Thyroid gland (tissue), 4 donors: ENCODE measurements around the gene ERGIC3. TPM values are rescaled to one million over a fixed set of nuclear protein-coding genes. Genes with fewer than 3 reads are reported as not detected.

Experiments used
- DNase-seq, 2 donors: peaks; one replicate each; pipeline ENCODE4 v3.0.0-alpha.2; 2019
- H3K27ac ChIP-seq, 3 donors: fragments of 200-600 bp; sonication (generic); 1 replicate in 2 of 3; 2 replicates in 1 of 3; pipeline ENCODE4 v1.5.1; 2016 to 2019; ENCODE audit warnings: mild to moderate bottlenecking in 1 of 3, moderate library complexity in 1 of 3
- H3K27me3 ChIP-seq: fragments of 200-600 bp; sonication (generic); one replicate; pipeline ENCODE4 v1.5.1; 2019
- H3K36me3 ChIP-seq, 2 donors: fragments of 200-600 bp; sonication (generic); one replicate each; pipeline ENCODE4 v1.5.1; 2016 to 2019
- H3K4me1 ChIP-seq, 2 donors: fragments of 200-600 bp; sonication (generic); one replicate each; pipeline ENCODE4 v1.5.1; 2017 to 2019
- H3K4me3 ChIP-seq, 3 donors: fragments of 200-600 bp; sonication (generic); replicated peaks in 1 of 3; 1 replicate in 2 of 3; 2 replicates in 1 of 3; pipeline ENCODE4 v1.5.1; 2016; ENCODE audit warnings: mild to moderate bottlenecking in 1 of 3
- H3K9me3 ChIP-seq: fragments of 200-600 bp; sonication (generic); one replicate; pipeline ENCODE4 v1.5.1; 2017
- POLR2A ChIP-seq, 2 donors: fragments of 450-650 bp; IDR thresholded peaks; one replicate each; pipeline ENCODE4 v1.6.1; 2017; ENCODE audit warnings: antibody characterized with exemption in 2 of 2, mild to moderate bottlenecking in 2 of 2, moderate library complexity in 1 of 2
- WGBS, 2 donors: methylation state at CpG; one replicate each; pipeline ENCODE4 v1.1.5; 2017; 5-methylcytosine and 5-hydroxymethylcytosine counted together
- intact Hi-C: fragments of 100-400 bp; cut with DNase I; formaldehyde crosslinking; loops from one replicate; pipeline ENCODE4 v1.15.1; 2023
- total RNA-seq, 4 donors: library from RNA; depleted of rRNA; stranded (reverse); fragments of >200 nt; gene quantifications; one replicate each; pipeline ENCODE4 v1.2.3, GENCODE V29; 2016
- TF ChIP-seq, protein P1 (sequence below), 6 experiments: fragments of 200-600 bp in 3 of 6; fragments of 450-650 bp in 3 of 6; sonication (generic) in 3 of 6; IDR thresholded peaks; one replicate each; pipeline ENCODE4 v1.5.1; 2016 to 2019; ENCODE audit warnings: antibody characterized with exemption in 6 of 6, mild to moderate bottlenecking in 2 of 6, inconsistent platforms in 1 of 6, moderate library complexity in 1 of 6

Gene ERGIC3
- total RNA-seq, 4 donors from 2014 or later = 194 to 419 (median 250) TPM

DNA sequence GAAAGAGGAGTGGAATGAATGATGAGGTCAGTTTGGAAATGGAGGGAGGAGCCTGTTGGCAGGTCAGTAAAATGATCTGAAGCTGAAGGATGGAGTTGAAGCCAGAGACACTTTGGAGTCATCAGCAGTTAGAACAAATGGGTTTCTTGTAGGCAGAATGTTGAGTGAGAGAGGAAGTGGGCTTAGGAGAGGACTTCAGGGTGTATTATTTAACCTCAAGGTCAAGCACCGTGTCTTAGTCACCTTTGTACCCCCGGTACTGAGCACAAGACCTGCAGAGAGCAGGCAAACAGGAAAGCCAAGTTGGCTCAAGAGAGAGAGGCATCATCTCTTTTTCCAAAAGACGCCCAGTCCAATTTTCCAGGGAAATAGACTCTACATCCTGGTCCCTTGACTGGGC is 35.7 kb upstream of the ERGIC3 start:
- Histone ChIP-seq H3K9me3 (no peaks in the 10 kb centered on the region), H3K4me1 (no peaks in the 10 kb centered on the region), H3K36me3 (peaks cover 33 to 52% of the 10 kb centered on the region in 2 donors), H3K27me3 (no peaks in the 10 kb centered on the region), H3K4me3 (no peak overlapping the region), H3K27ac (no peak overlapping the region)
- TF ChIP-seq, protein P1, sequence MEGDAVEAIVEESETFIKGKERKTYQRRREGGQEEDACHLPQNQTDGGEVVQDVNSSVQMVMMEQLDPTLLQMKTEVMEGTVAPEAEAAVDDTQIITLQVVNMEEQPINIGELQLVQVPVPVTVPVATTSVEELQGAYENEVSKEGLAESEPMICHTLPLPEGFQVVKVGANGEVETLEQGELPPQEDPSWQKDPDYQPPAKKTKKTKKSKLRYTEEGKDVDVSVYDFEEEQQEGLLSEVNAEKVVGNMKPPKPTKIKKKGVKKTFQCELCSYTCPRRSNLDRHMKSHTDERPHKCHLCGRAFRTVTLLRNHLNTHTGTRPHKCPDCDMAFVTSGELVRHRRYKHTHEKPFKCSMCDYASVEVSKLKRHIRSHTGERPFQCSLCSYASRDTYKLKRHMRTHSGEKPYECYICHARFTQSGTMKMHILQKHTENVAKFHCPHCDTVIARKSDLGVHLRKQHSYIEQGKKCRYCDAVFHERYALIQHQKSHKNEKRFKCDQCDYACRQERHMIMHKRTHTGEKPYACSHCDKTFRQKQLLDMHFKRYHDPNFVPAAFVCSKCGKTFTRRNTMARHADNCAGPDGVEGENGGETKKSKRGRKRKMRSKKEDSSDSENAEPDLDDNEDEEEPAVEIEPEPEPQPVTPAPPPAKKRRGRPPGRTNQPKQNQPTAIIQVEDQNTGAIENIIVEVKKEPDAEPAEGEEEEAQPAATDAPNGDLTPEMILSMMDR (IDR thresholded peaks at IDR 0.05) = no peak
- TF ChIP-seq POLR2A (IDR thresholded peaks at IDR 0.05) = no peak
- DNase-seq = no peak
- WGBS, 2 donors = 67 to 86% methylated on average over 3 of the region's 3 CpGs
- intact Hi-C loops = no loop called here

DNA sequence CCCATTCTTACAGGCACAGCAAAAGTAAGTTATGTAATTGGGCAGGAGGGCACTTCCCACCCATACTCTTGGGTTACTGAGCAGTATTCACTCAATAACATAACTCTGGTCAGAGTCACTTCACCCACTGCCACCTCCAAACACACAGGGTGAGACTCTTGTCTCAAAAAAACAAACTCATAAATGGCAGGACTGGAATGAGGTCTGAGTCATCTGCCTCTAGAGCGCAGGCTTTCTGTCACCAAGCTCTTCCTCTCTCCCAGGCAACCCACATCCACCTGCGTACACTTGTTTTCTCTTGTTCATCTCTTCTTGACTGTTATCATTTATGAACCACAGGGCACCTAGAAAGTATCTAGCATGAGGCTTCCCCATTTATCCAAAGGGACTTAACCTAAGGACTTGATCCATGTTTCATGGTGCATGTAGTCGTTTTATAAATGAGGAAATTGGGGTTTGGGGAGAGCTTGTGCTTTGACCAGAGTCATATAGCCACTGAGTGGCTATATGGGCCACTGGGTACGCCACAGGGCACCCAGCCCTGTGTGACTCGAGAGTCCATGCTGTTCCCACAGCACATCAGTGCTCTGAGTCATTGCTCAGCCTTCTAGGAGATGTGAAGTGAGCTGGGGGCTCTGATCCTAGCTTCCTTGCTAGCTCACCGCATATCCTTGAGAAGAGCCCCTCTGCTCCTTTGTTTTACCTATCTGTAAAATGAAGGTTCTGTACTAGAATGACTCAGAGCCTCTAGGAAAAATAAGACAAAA is 34.8 kb upstream of the ERGIC3 start:
- H3K36me3 ChIP-seq = peaks cover 32 to 56% of the 10 kb centered on the region in 2 donors
- H3K27ac ChIP-seq = no peak overlapping the region
- no peaks in the 10 kb centered on the region for H3K27me3 ChIP-seq
- WGBS, 2 donors = 94 to 97% methylated on average over 6 of the region's 6 CpGs
- intact Hi-C loops = no loop called here
- no peak for DNase-seq
- no peaks in the 10 kb centered on the region for H3K4me1 ChIP-seq
- H3K4me3 ChIP-seq = no peak overlapping the region
- no peaks in the 10 kb centered on the region for H3K9me3 ChIP-seq
- TF ChIP-seq POLR2A (IDR thresholded peaks at IDR 0.05) = no peak
- TF ChIP-seq, protein P1 (IDR thresholded peaks at IDR 0.05) = no peak

DNA sequence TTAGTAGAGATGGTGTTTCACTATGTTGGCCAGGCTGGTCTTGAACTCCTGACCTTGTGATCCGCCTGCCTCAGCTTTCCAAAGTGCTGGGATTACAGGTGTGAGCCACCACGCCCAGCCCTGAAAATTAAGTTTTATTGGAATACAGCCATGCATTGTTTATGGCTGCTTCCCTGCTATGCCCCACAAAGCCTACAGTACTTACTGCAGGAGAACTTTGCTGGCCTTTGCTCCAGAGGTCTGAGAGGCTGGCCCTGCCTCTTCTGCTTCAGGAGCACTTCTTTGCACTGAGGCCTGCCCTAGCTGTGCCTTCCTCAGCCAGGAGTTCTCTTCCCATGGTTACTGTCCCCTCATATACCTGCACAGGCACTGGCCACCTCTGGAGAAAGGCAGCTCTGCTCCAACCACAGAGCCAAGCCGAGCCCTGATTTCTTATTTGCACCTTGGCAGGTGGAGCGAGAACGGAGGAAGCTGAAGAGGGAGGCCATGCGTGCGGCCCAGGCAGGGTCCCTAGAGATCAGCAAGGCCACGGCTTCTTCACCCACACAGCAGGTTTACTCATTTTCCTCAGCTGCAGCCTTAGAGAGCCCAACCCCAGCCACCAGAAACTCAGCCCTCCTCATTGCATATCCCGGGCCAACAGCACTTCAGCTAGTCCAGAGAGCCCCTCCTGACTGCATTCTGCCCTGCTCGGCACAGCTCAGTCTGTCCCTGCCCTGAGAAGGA is 33.2 kb upstream of the ERGIC3 start:
- peaks cover 16 to 42% of the 10 kb centered on the region in 2 donors for H3K36me3 ChIP-seq
- H3K4me3 ChIP-seq = no peak overlapping the region
- WGBS, 2 donors = 93 to 96% methylated on average over 6 to 10 of the region's 10 CpGs
- no peaks in the 10 kb centered on the region for H3K4me1 ChIP-seq
- H3K27me3 ChIP-seq = no peaks in the 10 kb centered on the region
- DNase-seq = no peak
- H3K9me3 ChIP-seq = no peaks in the 10 kb centered on the region
- intact Hi-C loops = no loop called here
- no peak overlapping the region for H3K27ac ChIP-seq
- no peak for TF ChIP-seq POLR2A (IDR thresholded peaks at IDR 0.05)
- TF ChIP-seq, protein P1 (IDR thresholded peaks at IDR 0.05) = no peak

DNA sequence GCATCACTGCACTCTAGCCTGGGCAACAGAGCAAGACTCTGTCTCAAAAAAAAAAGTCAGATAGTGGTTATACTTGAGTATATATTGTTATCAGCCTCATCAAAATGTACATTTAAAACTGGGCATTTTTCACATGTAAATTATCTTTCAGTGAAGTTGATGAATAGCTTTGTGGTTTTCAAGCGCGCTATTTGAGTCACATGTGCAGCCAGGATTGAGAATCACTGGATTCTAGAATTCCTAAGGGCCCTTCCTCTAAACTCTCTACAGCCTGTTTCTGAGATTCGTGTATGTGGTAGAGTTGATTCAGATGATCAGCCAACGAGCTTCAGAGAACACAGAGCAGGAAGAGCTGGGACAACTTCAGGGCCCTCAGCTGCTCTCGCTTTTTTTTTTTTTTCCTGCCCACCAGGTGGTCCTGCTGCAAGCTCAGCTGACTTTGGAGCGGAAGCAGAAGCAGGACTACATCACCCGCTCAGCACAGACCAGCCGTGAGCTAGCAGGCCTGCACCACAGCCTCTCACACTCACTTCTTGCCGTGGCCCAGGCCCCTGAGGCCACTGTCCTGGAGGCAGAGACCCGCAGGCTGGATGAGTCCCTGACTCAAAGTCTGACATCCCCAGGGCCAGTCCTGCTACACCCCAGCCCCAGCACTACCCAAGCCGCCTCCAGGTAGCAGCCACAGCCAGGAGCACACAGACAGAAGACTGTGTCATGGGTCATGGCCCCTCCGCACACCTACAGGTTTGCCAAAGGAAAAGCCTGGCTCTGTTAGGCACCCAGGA is 30.7 kb upstream of the ERGIC3 start:
- intact Hi-C loops = no loop called here
- Histone ChIP-seq H3K27me3 (no peaks in the 10 kb centered on the region), H3K4me1 (no peaks in the 10 kb centered on the region), H3K4me3 (no peak overlapping the region), H3K27ac (no peak overlapping the region), H3K9me3 (no peaks in the 10 kb centered on the region), H3K36me3 (peaks cover 6 to 35% of the 10 kb centered on the region in 2 donors)
- 79 to 81% methylated on average over 6 to 12 of the region's 12 CpGs for WGBS, 2 donors
- TF ChIP-seq POLR2A (IDR thresholded peaks at IDR 0.05) = no peak
- no peak for DNase-seq

DNA sequence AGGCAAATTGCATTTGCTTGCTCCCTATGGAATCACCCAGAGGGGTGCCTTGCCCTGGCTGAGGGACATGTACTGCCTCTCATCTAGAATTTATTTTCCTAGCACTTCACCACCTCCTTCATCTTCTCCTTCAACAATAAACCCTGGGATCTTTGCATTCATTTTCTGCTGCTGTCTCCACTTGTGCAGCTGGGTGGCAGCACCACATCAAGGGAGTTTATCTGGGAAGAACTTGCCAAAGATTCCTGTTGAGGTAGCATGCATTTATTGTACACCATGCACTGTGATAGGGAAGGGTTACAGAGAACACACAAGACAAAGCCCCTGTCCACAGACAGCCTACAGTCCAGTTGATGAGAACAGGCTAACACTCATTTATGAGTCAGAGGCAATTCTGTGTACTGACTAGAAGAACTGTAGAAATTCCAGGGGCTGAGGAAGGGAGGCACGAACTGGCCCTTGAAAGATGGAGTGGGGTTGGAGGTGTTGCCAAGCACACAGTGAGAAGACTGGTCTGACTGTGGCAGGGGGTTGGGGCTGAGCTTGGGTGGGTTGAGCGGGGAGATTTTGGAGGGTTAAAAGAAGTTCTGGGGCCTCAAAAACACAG is 30.0 kb upstream of the ERGIC3 start:
- TF ChIP-seq, protein P1 (IDR thresholded peaks at IDR 0.05) = peak in 5 of 6 experiments; percentile 10 to 55 (median 48)
- TF ChIP-seq POLR2A (IDR thresholded peaks at IDR 0.05) = no peak
- 89 to 96% methylated on average over 2 of the region's 2 CpGs for WGBS, 2 donors
- Histone ChIP-seq H3K27me3 (no peaks in the 10 kb centered on the region), H3K4me3 (no peak overlapping the region), H3K36me3 (peaks cover 6 to 35% of the 10 kb centered on the region in 2 donors), H3K27ac (no peak overlapping the region), H3K4me1 (no peaks in the 10 kb centered on the region), H3K9me3 (no peaks in the 10 kb centered on the region)
- intact Hi-C loops = no loop called here
- peak; percentile 9 to 22 for DNase-seq
